Epithelial cell of proximal tubule (primary cell): ENCODE measurements around the gene STK24. TPM values are rescaled to one million over a fixed set of nuclear protein-coding genes. Genes with fewer than 3 reads are reported as not detected.
"Not testable (repeated sequence)": the region's sequence is repeated elsewhere in the genome, so short reads cannot be mapped to it uniquely, and the experiment has no call there.

Experiments
- DNase-seq: peaks from one replicate; pipeline ENCODE4 v3.0.0-alpha.2; 2011; ENCODE audit warnings: low read depth
- H3K4me3 ChIP-seq: 2 replicates; pipeline ENCODE4 v1.5.1; 2011; ENCODE audit warnings: low read depth, mild to moderate bottlenecking, low read length
- CTCF ChIP-seq: conservative IDR thresholded peaks from 2 replicates; pipeline ENCODE4 v1.5.1; 2012; ENCODE audit warnings: low read depth, mild to moderate bottlenecking, low read length
- total RNA-seq: library from RNA; depleted of rRNA; stranded (reverse); fragments of >200 nt; gene quantifications from 2 replicates; pipeline ENCODE4 v1.2.3, GENCODE V29; 2015

Gene STK24
- total RNA-seq, 1 donor from 2014 or later: 115 TPM

DNA sequence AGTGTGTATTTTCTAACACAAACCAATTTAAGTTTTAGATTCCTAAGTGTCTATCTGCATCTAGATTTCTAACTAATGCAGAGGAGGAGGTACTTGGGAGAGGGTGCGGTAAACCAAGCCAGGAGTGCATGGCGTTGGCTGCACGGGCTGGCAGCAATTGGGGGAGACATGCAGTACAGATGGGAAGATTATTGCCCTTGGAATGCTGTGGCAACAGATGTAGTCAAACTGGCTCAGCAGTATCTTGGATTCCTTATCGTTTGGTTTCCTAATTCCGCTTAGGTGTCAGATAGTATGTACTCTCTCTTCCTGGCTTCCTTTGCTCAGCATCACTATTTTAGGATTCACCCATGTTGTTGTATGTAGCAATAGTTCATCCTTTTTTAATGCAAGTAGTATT, 29.4 kb upstream of the STK24 start:
- no peak overlapping the region for H3K4me3 ChIP-seq
- no peak for DNase-seq
- no peak for TF ChIP-seq CTCF

GRCh38 chr13:98599502-98600328, 22.8 kb upstream of the STK24 start:
- no peak for TF ChIP-seq CTCF
- no peak for DNase-seq
- no peak overlapping the region for H3K4me3 ChIP-seq

- DNase-seq: no peak
- H3K4me3 ChIP-seq: no peak overlapping the region
- TF ChIP-seq CTCF: peak; percentile 35
Measured at GRCh38 chr13:98598043-98598442, 21.1 kb upstream of the STK24 start.

- no peak for TF ChIP-seq CTCF
- DNase-seq: no peak
- no peak overlapping the region for H3K4me3 ChIP-seq
Measured at GRCh38 chr13:98595134-98595533, 18.2 kb upstream of the STK24 start.

DNA sequence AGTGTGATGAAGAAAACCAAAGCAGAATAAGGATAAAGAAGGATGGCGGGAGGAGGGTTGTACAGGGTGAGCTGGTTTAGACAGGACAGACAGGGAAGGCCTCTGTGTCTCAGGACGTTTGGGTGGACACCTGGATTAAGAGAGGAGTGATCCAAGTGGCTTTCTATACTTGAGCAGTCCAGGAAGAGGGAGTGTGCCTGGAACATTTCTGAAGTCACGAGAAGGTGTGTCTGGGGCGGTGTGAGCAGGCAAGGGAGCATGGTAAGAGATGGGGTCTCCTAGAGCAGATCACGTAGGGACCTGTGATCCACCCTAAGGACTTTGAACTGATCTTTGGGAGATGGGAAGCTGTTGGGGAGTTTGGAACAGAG, 15.4 kb upstream of the STK24 start:
- DNase-seq: no peak
- TF ChIP-seq CTCF: no peak
- H3K4me3 ChIP-seq: no peak overlapping the region

DNA sequence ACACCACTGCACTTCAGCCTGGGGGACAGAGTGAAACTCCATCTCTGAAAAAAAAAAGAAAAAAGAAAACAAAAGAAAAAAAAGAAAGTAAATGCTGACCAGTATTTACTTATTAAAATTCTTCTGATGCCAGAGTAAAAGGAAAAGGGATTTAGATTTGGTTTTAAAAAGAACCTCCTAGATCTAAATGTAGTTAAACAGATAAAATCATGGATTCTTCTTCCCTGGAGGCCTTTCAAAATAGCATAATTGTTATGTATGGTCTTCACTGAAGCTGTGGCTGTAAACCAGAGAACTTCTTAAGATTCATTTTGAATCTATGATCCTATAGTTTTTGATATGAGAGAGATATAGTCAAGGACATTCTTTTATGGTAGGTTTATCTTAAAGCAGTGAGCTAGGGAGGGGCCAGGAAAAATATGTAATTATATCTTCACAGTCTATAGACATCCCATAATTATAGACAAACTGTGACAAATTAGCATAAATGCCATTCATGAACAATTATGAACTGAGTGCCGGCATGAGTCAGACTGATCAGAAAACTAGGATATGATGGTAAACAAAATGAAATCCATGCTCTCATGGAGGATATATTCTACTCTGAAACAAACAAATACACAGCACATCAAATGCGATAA, 14.9 kb upstream of the STK24 start:
- no peak for TF ChIP-seq CTCF
- H3K4me3 ChIP-seq: no peak overlapping the region
- DNase-seq: no peak

GRCh38 chr13:98590471-98590870, 13.6 kb upstream of the STK24 start:
- not testable (repeated sequence) for DNase-seq, H3K4me3 ChIP-seq

DNA sequence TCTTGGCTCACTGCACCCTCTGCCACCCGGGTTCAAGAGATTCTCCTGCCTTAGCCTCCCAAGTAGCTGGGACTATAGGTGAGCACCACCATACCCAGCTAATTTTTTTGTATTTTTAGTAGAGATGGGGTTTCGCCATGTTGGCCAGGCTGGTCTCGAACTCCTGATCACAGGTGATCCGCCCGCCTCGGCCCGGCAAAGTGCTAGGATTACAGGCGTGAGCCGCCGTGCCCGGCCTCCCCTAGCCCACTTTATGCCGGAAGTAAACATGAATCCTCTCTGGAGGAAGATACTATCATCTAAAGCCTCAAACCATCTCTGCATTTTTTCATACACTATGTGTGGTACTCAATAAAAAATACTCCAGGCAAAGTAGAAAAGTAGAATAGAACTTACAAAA, 12.6 kb upstream of the STK24 start:
- not testable (repeated sequence) for H3K4me3 ChIP-seq, DNase-seq
